Stomach (tissue), 4 donors: Measurements from ENCODE around the gene UNC5B.

ENCODE experiments used
- CTCF ChIP-seq, 7 experiments: fragments of 450-650 bp in 4 of 7; fragments of 200-600 bp in 3 of 7; sonication (generic) in 3 of 7; IDR thresholded peaks; one replicate each; pipeline ENCODE4 v1.5.1; 2016 to 2019; ENCODE audit warnings: antibody characterized with exemption in 7 of 7, control low read depth in 2 of 7, mild to moderate bottlenecking in 1 of 7
- EP300 ChIP-seq: sonication (generic); formaldehyde crosslinking; IDR thresholded peaks from one replicate; pipeline ENCODE4 v1.6.1; 2017; ENCODE audit warnings: antibody characterized with exemption
- POLR2A ChIP-seq, 4 donors: fragments of 450-650 bp; IDR thresholded peaks; one replicate each; pipeline ENCODE4 v1.6.1; 2016; ENCODE audit warnings: antibody characterized with exemption in 4 of 4, control low read depth in 2 of 4, mild to moderate bottlenecking in 1 of 4, moderate library complexity in 1 of 4
- POLR2AphosphoS5 ChIP-seq, 3 donors: sonication (generic); formaldehyde crosslinking; IDR thresholded peaks; one replicate each; pipeline ENCODE4 v1.6.1; 2016; ENCODE audit warnings: antibody characterized with exemption in 3 of 3

- TF ChIP-seq CTCF (IDR thresholded peaks at IDR 0.05) (no peak), POLR2AphosphoS5 (IDR thresholded peaks at IDR 0.05) (no peak), POLR2A (IDR thresholded peaks at IDR 0.05) (no peak), EP300 (no peak)
These were observed 51.0 kb downstream of the UNC5B start for GRCh38 chr10:71263376-71263775.
